MM.1S (cell line): ENCODE data around the gene AP1M1.

ENCODE experiments used
- CTCF ChIP-seq: fragments of 300-600 bp; sonication (generic); IDR thresholded peaks from 2 replicates; pipeline ENCODE4 v1.5.1; 2016; ENCODE audit warnings: antibody characterized with exemption, low read length, mixed read lengths
- EZH2 ChIP-seq: fragments of 300-600 bp; sonication (generic); optimal IDR thresholded peaks from 2 replicates; pipeline ENCODE3; 2017; ENCODE audit warnings: low read depth, mild to moderate bottlenecking, antibody characterized with exemption, low read length, mixed read lengths

GRCh38 chr19:16190198-16190597 lies 7.5 kb upstream of the AP1M1 start:
- TF ChIP-seq EZH2, result no peak
- TF ChIP-seq CTCF, result no peak
